GM21619 (cell line): ENCODE data around the gene C19orf38.
"Not testable (repeated sequence)": the region's sequence is repeated elsewhere in the genome, so short reads cannot be mapped to it uniquely, and the experiment has no call there.

Experiments used
- ATAC-seq: cut with Tn5 transposase; IDR thresholded peaks from one replicate; pipeline ENCODE4 v1.9.1; 2021; ENCODE audit not compliant: unreplicated experiment

C19orf38 gene

DNA sequence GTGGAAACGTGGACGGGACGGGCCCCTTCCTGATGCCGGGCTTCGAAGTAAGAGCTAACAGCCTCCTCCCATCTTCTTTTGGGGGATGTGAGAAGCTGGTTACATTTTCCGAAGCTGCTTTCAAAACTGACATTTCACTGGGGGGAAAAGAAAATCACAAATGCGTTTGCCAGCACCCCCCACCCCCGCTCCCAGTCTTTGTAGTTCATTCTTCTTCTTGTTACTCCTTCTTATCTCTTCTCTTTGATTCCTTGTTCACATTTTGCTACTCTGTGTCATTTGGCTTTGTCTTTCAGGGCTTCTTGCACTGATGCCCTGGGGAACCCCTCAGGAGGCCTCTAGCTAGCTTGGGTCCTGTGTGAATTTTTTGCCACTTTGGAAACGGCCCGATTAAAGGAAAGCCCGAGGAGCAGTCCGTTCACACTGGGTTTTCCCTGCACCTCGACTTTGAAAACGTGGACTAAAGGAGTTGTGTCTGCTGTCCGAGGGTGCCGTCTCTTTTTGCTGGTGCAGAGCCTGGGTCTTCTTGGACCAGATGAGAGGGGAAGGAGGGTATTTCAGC, 24.4 kb downstream of the C19orf38 start:
- no peak for ATAC-seq

DNA sequence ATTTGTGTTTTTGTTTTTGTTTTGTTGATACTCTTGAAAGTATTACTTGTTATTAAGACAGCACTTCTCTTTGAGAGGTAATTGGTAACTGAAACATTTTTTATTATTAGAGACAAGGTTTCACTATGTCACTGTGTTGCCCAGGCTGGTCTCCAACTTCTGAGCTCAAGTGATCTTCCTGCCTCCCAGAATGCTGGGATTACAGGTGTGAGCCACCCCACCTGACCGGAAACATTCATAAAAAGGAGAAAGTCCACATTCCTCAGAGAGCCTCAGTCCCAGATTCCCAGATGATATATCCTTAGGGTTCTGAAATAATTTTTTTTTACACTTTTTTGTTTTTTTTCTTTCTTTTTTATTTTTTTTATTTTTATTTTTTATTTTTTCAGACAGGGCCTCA, 25.8 kb downstream of the C19orf38 start:
- ATAC-seq = no peak

DNA sequence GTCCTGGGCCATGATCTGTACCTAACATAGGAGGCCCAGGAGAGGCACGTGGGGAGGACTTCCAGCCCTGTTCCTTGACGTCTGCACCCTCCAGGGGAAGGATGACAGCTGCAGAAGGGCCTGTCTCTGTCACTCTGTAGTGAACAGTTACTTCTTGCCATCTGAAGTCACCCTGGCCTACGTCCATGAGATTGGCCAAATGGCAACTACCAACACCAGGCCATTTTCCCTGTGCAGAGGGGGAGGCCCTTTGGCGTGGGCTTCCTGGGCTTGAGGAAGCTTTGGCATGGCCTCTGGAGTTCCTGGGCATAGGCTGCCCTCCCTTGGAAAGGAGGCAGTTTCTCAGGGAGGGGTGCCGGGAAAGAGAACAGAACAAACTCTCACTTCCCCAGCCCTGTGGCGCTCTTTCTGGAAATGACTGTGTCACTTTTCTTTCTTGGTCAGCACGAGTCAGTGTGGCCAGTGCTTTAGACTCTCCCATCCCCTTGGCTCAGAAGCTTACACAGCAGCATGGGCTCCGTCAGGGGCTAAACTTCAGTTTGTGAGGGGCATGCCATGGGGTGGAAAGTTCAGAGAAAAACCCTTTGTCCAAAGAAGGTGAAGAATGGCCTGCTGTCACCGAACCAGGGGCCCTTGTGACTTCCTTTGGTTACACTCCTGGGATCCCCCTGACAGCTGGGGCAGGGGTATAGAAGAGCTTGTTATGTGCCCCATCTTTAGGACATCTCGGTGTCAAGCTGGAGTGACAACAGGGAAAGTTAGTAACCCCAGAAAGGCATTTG, 28.4 kb downstream of the C19orf38 start:
- ATAC-seq = peak; percentile 55

DNA sequence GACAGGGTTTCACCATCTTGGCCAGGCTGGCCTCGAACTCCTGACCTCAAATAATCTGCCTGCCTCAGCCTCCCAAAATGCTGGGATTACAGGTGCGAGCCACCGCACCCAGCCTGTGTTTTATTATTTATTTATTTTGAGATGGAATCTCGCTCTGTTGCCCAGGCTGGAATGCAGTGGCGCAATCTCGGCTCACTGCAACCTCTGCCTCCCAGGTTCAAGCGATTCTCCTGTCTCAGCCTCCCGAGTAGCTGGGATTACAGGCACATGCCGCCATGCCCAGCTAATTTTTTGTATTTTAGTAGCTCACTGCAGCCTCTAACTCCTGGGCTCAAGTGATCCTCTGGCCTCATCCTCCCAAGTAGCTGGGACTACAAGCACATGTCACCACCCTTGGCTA, 29.4 kb downstream of the C19orf38 start:
- not testable (repeated sequence) for ATAC-seq

DNA sequence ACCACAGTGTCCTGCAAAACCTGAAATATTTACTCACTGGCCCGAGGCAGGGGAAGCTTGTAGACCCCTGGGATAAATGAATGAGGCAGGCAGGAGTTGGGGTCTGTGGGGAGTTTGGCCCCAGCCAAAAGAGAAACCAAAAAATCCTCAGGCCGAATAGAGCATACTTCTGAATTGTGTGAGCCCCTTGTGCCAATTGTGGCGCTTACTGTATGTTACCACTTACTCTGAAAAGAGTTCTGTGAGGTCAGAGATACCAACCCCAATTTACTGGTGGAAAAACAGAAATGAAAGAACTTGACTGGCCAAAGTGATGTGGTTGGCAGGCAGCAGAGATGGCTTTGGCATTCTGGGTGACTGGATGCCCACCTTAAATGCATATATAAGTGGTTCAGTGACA, 30.0 kb downstream of the C19orf38 start:
- ATAC-seq = no peak

DNA sequence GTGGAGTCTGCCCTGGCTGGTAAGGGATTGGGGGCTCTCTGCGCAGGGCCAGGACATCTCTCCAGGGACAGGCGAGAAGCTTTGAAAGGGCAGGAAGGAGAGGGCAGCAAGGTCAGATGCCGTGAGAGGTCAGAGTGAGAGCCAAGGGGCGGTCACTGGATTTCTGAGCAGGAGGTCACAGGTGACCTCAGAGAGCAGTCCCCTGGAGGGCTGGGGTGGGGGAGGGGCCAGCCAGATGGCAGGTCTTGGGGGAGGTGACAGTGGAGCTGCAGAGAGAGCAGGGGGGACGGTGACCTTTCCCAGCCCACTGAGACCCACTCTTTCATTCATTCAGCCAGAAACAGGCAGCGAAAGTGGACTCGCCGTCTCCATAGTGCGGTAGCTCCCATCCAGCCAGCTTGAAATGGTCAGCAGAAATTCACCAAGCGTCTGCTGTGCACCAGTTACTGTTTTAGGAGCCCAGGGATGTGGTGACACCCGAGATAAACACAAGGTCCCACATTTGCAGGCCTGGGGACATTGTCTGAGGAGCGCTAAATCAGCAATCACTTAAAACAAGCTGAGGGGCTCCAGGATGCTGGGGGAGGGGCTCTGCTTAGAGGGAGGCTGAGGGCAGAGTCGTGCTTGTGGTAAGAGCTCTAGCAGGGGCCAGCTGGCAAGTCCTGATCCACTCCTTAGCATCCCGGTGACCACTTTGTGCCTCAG, 33.3 kb downstream of the C19orf38 start:
- no peak for ATAC-seq

DNA sequence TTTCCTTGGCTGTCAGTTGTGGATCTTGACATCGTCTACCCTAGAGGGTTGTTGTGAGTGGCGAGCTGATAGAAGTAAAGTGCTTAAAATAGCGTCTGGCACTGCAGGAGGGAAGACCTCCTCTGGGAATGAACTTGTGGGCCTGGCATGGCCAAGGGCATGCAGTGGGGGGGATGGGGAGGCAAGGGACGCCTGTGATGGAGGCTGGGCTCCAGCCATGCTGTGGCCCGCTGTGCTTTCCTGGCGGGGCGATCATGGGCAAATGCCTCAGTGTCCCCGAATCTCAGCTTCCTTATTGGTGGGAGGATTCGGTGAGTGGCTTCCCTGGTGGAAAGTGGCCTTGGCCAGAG, 33.9 kb downstream of the C19orf38 start:
- ATAC-seq = no peak

DNA sequence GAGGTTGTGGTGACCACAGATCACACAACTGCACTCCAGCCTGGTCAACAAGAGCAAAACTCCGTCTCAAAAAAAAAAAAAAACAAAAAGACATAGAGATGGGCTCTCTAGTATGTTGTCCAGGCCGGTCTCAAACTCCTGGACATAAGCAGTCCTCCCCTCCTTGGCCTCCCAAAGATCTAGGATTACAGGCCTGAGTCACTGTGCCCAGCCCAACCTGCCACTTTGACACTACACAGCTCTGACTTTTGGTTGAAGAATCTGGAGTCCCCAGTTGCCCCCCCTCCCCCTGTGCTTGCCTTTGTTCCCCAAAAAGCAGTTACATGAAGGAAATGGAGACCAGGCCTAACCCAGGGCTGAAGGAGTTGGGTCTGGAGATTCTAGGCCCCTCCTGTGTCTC, 36.1 kb downstream of the C19orf38 start:
- ATAC-seq = no peak

DNA sequence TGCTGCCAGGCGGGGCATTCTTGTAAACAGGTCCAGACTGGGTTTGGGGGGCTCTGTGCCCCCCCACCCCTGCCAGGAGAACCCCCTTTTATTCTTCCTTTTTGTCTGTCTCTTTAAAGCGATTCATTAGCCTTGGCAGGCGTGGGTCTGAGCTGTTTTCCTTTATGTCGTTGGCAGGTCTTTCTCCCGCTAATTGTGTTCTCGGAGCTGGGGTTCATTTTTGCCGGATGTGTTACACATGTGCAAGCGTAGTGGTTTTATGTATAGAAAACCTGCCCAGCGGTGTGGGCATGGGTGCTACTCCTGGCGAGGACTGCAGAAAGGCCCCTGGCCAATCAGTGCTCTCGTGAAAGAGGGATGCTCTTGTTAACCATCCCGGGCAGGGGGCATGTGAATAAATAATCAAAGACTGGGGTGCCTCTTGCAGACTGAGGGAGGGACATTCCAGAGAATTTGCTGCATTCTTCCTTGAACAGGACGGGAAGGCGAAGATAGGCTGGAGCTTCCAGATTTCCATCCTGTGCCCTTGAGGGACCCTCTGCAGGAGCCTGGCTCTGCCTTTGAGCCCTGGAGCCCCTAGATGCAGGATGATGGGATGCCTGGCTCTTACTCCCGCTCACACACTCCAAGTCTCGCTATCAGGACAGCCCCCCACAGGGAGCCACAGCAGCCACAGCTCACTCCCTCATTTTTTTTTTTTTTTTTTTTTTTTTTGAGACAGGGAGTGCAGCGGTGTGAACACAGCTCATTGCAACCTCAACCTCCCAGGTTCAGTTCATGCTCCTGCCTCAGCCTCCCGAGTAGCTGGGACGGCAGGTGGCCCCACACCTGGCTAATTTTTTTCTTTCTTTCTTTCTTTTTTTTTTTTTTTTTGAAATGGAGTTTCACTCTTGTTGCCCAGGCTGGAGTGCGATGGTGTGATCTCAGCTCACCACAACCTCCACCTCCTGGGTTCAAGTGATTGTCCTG, 37.3 kb downstream of the C19orf38 start:
- no peak for ATAC-seq

DNA sequence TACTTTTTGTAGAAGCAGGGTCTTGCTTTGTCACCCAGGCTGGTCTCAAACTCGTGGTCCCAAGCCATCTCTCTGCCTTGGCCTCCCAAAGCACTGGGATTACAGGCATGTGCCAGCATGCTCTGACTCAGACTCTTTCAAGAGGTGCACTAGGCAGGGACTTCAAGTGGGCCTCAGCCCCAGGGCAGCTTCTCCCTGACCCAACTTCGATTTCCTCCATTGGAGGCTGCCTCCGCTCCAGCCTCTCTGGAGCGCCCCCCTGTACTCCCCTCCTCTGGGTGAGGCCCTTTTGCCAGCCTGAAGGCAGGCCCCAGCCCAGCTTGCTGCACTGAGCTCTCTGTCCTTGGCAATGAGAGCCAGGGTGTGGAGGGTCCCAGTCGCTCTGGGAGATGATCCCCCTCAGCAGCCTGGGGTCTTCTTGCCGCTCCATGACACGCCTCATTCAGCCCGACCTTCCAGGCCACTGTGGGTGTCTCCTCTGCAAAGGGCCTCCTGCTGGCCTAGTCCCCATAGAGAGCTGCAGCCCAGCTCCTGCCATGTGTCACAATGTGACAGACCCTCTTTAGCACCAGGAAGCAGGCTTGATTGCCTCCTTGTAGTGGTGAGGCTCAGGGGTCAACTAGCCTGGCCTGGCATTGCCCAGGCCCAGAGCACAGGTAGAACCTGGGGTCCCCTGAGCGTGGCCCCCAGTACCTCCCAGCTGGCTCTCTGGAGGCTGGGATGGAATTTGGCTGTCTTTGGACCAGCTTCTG, 39.6 kb downstream of the C19orf38 start:
- ATAC-seq = no peak

DNA sequence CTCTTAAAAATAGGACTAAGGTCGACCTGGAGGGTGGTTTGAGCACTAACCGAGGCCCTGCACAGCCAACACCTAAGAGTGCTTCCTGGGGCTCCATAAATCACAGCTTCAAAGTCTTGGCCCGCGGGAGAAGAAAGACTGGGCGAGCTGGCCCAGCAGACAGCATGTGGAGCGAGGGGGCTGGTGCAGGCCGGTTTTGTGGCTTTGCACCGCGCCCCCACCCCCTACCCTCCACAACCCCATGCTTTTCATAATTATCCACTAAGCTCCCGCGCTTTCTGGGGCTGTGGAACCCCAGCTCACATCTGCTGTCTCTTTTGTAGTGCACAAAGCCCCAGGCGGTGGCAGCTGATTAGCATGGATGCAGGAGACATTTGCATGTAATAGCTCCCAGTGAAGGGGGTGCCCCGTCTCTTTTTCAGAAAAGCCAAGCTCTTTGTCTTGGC, 40.2 kb downstream of the C19orf38 start:
- no peak for ATAC-seq

DNA sequence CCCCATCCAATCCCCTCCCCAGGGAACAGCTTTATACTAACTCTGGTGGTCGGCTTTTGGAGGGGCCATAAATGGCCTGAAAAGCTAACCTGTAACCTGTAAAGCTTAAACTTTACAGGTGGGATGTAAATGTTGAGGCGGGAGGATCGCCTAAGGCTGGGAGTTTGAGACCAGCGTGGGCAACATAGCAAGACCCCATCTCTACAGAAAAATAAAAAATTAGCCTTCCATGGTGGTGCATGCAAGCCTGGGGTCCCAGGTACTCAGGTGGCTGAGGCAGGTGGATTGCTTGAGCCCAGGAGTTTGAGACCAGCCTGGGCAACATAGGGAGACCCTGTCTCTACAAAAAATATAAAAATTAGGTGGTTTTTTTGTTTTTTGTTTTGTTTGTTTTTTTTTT, 41.7 kb downstream of the C19orf38 start:
- no peak for ATAC-seq

DNA sequence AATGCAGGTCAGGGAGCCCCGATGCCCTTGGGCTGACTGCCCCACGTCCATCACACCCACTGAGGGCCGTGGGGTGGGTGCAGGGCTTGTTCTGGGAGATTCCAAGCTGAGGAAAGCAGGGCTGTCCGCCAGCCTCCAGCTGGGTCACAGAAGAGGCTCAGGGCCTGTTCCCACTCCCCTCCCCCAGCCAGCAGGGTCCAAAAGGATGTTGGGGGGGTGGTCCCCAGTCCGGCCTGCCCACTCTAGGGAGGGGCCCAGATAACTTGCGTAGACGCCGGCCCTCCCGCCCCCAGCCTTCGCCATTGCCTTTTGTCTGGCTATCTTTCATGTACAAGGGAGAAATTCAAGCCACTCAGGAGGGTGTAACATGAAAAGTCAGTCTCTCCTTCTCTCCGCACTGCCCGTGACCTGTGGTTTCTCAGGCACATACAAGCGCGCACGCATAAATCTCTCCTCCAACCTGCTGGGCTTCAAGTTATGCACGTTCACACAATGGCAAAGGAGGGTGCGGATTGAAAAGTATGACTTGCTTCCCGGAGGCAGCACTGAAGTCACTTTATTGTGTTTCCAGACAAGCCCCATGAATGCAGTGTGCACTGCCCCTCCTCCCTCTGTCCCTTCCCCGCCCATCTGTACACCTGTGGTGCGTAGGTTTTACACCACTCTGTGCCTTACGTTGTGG, 43.3 kb downstream of the C19orf38 start:
- no peak for ATAC-seq

DNA sequence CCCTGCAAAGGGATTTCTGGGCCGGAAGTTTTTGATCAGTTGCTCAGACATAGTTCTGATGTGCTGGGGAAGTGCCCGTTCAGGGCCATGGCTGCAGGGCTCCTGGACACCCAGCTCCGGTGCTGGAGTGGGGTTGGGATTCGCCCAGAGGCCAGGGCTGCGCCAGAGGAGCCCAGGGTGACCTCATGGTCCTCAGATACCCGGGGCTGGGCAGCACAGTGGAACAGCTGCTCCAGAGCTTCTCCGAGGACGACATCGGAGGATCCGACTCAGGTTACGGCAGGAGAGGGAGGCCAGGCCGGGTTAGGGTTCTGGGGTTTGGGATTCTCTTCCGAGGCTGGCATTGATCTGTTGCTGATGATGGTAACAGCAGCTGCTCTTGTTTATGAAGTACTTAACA, 44.0 kb downstream of the C19orf38 start:
- no peak for ATAC-seq

DNA sequence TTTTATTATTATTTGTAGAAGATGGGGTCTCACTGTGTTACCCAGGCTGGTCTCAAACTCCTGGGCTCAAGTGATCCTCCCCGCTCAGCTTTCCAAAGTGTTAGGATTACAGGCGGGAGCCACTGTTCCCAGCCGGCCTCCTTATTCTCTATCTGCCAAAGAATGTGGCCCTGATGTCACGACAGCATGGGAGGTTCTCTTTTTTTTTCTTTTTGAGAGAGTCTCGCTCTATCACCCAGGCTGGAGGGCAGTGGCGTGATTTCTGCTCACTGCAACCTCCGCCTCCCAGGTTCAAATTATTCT, 46.6 kb downstream of the C19orf38 start:
- no peak for ATAC-seq

DNA sequence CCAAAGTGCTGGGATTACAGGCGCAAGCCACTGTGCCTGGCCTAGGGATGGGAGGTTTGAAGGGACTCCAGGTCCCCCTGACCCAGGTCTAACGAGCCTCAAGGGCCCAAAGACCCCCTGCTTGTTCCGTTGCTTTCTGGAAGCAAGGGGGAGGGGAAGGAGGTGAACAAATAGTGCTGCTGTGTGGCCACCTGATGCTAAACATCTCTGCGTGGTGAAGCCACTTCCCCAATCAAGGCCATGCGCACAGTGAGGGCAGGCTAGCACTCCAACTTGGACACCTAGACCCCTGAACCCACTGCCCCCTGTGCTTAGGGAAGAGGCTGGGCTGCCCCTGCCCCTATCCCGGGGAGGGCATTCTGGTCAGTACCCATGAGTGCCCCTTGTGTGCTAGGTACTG, 47.1 kb downstream of the C19orf38 start:
- ATAC-seq = no peak

DNA sequence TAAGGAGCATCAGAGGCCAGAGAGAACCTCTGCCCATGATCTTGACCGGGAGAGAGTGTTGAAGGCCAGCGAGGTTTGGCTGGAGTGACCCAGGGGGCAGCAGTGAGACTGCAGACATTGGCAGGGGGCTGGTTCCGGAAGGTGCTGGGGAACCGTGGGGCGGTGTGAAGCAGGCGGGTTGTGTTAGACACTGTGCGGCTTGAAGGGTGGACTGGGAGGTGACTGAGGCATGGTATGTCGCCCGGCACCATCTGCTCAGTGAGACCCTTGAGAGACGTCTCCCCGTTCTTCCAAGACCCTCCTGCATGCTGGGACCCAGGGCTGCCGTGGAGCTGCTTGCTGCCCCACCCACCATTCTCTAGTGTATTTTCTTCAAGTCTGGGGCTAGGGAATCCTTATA, 47.7 kb downstream of the C19orf38 start:
- no peak for ATAC-seq

DNA sequence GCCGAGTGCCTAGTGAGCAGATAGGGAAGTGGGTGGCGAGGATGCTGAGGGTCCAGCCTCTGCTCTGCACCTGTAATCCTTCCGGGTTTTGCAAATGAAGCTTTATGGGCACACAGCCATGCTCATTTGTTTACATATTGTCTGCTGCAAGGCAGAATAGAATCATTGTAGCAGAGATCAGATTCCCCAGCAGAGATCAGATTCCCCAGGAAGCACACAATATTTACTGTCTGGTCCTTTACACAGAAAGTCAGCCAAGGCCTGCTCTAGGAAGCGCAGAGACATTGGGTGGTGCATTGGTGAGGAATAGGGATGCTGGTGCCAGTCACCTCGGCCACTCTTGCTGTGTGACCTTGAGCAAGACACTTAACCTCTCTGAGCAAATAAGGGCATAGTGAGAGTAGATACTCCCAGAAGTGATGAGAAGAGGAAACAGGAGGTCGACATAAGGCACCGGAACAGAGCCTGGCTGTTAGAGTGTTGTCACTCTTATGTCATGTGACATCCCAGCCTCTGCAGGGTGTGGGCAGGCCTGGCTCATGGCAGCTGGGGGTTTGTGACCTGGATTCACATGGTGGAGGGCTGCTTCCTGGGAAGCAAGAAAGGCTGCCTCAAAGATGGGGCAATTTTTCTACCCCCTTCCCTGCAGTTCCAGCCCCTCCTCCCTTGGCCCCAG, 48.8 kb downstream of the C19orf38 start:
- no peak for ATAC-seq

DNA sequence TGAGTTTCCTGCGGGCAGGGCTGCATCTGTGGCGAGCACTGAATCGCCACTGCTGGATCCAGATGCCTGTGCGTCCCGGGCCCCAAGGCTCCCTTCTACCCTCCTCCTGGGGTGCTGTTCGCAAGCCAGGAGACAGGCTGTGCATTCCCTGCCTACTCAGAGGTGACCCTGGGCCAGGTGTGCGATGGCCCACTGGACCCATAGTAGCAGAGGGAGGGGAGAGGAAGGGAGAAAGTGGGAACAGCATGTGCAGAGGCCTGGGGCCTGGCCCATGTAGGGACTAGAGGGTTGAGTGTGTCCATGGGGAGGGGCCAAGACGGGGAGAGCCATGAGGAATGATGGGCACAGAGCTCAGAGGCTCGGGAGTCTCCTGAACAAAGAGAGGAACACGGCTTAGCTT, 50.4 kb downstream of the C19orf38 start:
- no peak for ATAC-seq
